HFFc6 (cell line): Measurements from ENCODE around the gene GIPC2. TPM values are rescaled to one million over a fixed set of nuclear protein-coding genes. Genes with fewer than 3 reads are reported as not detected.
"Not testable (repeated sequence)": the region's sequence is repeated elsewhere in the genome, so short reads cannot be mapped to it uniquely, and the experiment has no call there.

Source experiments
- DNase-seq: peaks from one replicate; pipeline ENCODE4 v3.0.0-alpha.2; 2018
- H3K27ac Mint-ChIP-seq: 2 replicates; pipeline ENCODE4 v1.8.0; 2020; ENCODE audit warnings: mild to moderate bottlenecking, mixed read lengths
- H3K27me3 Mint-ChIP-seq: 2 replicates; pipeline ENCODE4 v1.8.0; 2021; ENCODE audit warnings: mild to moderate bottlenecking, moderate library complexity, mixed read lengths; ENCODE audit not compliant: insufficient read depth
- H3K36me3 Mint-ChIP-seq: 2 replicates; pipeline ENCODE4 v1.8.0; 2021; ENCODE audit warnings: low read depth, mixed read lengths
- H3K4me1 Mint-ChIP-seq: 2 replicates; pipeline ENCODE4 v1.8.0; 2020; ENCODE audit warnings: low read depth, mixed read lengths
- H3K4me3 Mint-ChIP-seq: 2 replicates; pipeline ENCODE4 v1.8.0; 2020; ENCODE audit warnings: mild to moderate bottlenecking, moderate library complexity, mixed read lengths
- H3K9me3 Mint-ChIP-seq: 2 replicates; pipeline ENCODE4 v1.8.0; 2020; ENCODE audit warnings: mild to moderate bottlenecking, mixed read lengths
- total RNA-seq, 6 experiments: library from RNA; stranded (reverse); fragmentation: NEBNext Ultra II Directional; extraction: Animal tissue kit (Norgen Biotek cat#: 25700); gene quantifications; 2 replicates in 1 of 6; 3 replicates in 5 of 6; pipeline ENCODE4 v1.2.3, GENCODE V29; 2021
- TF ChIP-seq, protein P1 (sequence below): fragments of 200-600 bp; sonication (generic); IDR thresholded peaks from 2 replicates; pipeline ENCODE4 v1.5.0; 2021; ENCODE audit warnings: antibody characterized with exemption, mild to moderate bottlenecking

GIPC2 gene
- total RNA-seq, 6 experiments from 2014 or later, result 0.17 to 1.00 (median 0.26) TPM

DNA sequence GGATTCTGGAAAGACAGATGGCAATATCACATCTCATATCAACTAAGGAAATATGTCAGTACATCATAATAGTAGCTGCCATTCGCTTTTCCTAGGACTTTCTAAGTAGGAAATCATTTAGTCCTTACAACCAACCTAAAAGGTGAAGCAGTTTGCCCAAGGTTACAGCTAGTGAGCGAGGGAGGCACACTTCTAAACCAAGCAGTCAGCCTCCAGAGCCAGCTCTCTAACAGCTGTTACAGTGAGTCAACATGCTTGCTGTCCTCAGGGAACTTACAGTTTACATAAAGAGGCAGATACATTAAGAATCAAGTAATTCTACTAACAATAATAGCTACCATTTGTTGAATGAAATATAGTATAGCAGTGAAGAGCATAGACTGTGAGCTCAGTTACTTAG lies 57.1 kb downstream of the GIPC2 start:
- no peak for DNase-seq
- H3K36me3 Mint-ChIP-seq, result peaks cover 17% of the 10 kb centered on the region

DNA sequence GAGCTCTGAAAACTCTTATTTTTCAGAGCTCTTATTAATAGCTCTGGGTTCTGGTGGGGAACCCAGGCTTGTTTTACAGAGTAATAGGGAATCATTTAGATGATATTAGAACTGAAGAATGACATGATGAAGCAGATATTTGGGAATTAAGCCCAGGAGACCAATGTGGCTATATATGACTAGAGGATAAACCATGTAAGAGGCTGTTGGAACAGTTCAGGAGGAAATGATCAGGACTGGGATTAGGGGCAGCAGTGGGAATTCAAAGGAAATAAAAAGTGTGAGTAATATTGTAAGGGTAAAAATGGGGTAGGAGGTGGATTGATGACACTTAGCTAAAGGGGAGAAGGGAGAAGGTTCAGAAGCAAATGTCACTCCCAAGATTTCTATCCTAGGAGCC lies 58.6 kb downstream of the GIPC2 start:
- DNase-seq, result peak; percentile 76
- peak overlapping the region; percentile 77 for H3K27ac Mint-ChIP-seq
- TF ChIP-seq, protein P1, sequence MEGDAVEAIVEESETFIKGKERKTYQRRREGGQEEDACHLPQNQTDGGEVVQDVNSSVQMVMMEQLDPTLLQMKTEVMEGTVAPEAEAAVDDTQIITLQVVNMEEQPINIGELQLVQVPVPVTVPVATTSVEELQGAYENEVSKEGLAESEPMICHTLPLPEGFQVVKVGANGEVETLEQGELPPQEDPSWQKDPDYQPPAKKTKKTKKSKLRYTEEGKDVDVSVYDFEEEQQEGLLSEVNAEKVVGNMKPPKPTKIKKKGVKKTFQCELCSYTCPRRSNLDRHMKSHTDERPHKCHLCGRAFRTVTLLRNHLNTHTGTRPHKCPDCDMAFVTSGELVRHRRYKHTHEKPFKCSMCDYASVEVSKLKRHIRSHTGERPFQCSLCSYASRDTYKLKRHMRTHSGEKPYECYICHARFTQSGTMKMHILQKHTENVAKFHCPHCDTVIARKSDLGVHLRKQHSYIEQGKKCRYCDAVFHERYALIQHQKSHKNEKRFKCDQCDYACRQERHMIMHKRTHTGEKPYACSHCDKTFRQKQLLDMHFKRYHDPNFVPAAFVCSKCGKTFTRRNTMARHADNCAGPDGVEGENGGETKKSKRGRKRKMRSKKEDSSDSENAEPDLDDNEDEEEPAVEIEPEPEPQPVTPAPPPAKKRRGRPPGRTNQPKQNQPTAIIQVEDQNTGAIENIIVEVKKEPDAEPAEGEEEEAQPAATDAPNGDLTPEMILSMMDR, result no peak

More for the DNA sequence above, 57.1 kb downstream of the GIPC2 start:
- H3K27ac Mint-ChIP-seq, result peak overlapping the region; percentile 77
- H3K9me3 Mint-ChIP-seq, result no peaks in the 10 kb centered on the region
- H3K27me3 Mint-ChIP-seq, result no peaks in the 10 kb centered on the region
- H3K4me3 Mint-ChIP-seq, result no peak overlapping the region
- TF ChIP-seq, protein P1, result no peak
- H3K4me1 Mint-ChIP-seq, result peaks cover 66% of the 10 kb centered on the region

DNA sequence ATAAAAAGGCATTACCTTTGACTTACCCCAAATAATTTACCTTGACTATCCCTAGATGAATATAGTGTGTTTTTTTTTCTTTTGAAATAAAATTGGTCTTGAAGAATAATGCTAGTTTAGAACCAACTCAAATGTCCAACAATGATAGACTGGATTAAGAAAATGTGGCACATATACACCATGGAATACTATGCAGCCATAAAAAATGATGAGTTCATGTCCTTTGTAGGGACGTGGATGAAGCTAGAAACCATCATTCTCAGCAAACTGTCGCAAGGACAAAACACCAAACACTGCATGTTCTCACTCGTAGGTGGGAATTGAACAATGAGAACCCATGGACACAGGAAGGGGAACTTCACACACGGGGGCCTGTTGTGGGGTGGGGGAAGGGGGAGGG lies 63.9 kb downstream of the GIPC2 start:
- not testable (repeated sequence) for H3K9me3 Mint-ChIP-seq, H3K27ac Mint-ChIP-seq, H3K36me3 Mint-ChIP-seq, H3K4me3 Mint-ChIP-seq, DNase-seq, H3K27me3 Mint-ChIP-seq
- peaks cover 49% of the 10 kb centered on the region for H3K4me1 Mint-ChIP-seq

More for the DNA sequence above, 58.6 kb downstream of the GIPC2 start:
- peaks cover 68% of the 10 kb centered on the region for H3K4me1 Mint-ChIP-seq
- no peaks in the 10 kb centered on the region for H3K27me3 Mint-ChIP-seq
- H3K9me3 Mint-ChIP-seq, result no peaks in the 10 kb centered on the region
- H3K36me3 Mint-ChIP-seq, result peaks cover 16% of the 10 kb centered on the region
- no peak overlapping the region; the same call in 1 of the 2 replicates for H3K4me3 Mint-ChIP-seq

DNA sequence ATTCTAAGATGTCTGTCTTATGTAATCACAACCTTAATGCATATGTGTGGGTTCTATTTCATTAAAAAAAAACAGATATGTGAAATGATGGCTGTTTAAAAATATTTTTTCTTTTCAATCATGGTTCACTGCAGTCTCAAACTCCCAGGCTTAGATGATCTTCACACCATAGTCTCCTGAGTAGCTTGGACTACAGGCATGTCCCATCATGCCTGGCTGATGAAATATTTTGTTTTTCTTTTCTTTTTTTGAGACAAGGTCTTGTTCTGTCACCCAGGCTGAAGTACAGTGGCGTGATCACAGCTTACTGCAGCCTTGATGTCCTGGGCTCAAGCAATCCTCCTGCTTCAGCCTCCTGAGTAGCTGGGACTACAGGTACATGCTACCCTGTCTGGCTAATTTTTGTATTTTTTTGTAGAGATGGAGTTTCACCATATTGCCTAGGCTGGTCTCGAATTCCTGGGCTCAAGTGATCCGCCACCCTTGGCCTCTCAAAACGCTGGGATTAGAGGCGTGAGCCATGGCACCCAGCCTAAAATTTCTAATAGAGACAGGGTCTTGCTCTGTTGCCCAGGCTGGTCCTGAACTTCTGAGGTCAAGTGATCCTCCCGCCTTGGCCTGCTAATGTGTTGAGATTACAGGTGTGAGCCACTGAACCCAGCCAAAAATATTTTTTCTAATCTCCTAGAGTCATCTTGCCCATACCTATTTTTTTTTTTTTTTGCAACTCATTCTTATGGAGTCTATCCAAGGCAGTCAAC lies 67.6 kb downstream of the GIPC2 start:
- H3K36me3 Mint-ChIP-seq, result no peaks in the 10 kb centered on the region
- TF ChIP-seq, protein P1, result no peak
- H3K27ac Mint-ChIP-seq, result peak overlapping the region; percentile 14
- H3K27me3 Mint-ChIP-seq, result peaks cover 1% of the 10 kb centered on the region
- no peak overlapping the region for H3K4me3 Mint-ChIP-seq
- H3K4me1 Mint-ChIP-seq, result peaks cover 42% of the 10 kb centered on the region
- no peaks in the 10 kb centered on the region for H3K9me3 Mint-ChIP-seq
- DNase-seq, result no peak

DNA sequence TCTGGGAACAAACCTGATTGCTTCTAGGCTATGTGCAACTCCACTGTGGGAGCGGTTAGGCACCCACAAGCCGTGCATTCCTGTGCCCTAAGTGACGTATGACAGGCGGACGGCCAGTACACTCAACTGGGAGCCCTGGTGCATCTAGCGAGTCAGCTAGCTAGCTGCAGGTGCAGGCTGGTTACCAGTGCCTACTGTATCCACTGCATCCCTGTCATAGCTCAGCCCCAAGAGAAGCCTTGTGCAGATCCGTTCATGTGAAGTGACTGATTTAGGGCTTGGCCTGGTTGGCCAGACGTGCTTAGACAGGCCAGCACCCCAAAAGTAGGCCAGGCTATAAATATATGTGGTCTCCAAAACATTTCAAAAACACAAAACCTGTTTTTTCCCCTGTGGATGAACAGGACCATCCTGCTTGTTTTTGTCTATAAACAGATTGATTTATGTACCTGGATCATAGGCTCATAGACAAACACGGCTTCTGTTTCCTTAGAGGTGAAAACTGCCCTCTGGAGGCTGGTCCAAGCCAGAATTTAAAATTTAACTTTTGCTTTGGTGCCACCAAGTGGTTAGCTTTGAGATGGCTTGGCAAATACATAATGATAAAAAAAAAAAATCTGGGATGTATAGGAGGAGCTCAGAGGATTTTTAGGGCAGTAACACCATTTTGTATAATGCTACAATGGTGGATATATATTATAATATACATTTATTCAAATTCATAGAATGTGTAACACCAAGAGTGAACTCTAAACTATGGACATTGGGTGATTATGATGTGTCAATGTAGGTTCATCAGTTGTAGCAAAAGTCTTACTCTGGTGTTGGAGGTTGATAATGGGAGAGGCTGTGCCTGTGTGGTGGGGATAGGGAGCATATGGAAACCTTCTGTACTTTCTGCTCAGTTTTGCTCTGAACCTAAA lies 68.5 kb downstream of the GIPC2 start:
- Mint-ChIP-seq H3K27me3 (peaks cover 1% of the 10 kb centered on the region), H3K4me3 (no peak overlapping the region), H3K36me3 (no peaks in the 10 kb centered on the region), H3K27ac (peak overlapping the region; percentile 14), H3K9me3 (no peaks in the 10 kb centered on the region), H3K4me1 (peaks cover 38% of the 10 kb centered on the region)
- DNase-seq, result peak; percentile 74
- TF ChIP-seq, protein P1, result peak; percentile 98

DNA sequence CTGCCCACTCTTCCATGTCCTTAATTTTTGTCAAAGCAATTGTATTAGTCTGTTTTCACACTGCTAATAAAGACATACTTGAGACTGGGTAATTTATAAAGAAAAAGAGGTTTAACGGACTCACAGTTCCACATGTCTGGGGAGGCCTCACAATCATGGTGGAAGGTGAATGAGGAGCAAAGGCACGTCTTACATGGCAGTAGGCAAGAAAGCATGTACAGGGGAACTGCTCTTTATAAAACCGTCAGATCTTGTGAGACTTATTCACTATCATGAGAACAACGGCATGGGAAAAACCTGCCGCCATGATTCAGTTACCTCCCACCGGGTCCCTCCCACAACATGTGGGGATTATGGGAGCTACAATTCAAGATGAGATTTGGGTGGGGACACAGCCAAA lies 74.7 kb downstream of the GIPC2 start:
- not testable (repeated sequence) for H3K36me3 Mint-ChIP-seq, H3K27ac Mint-ChIP-seq, H3K27me3 Mint-ChIP-seq, H3K4me1 Mint-ChIP-seq, H3K9me3 Mint-ChIP-seq, DNase-seq, H3K4me3 Mint-ChIP-seq
